Measurements from ENCODE around the gene SNED1. TPM values are rescaled to one million over a fixed set of nuclear protein-coding genes. Genes with fewer than 3 reads are reported as not detected.

Gene SNED1
- total RNA-seq, 2 experiments from 2014 or later, result 1.4 to 1.8 TPM

- Mint-ChIP-seq H3K4me1 (ENCODE audit: low read depth) (peaks cover 4% of the 10 kb centered on the region), H3K27ac (no peak overlapping the region), H3K4me3 (no peak overlapping the region), H3K27me3 (no peaks in the 10 kb centered on the region), H3K36me3 (ENCODE audit: low read depth) (no peaks in the 10 kb centered on the region), H3K9me3 (no peaks in the 10 kb centered on the region)
- no peak for TF ChIP-seq CTCF (IDR thresholded peaks at IDR 0.05)
- DNase-seq (no peak), ATAC-seq (no peak)
- intact Hi-C loops (cut with micrococcal nuclease), result no loop called here
- CTCF ChIA-PET, result no interaction called here
- POLR2A ChIA-PET, result interaction anchor here (0.7 to 1.1 kb wide), 2 partner anchors 150 to 413 kb away, joined by 3 read pairs; no protein-coding TSS in a partner anchor
These were observed 69.9 kb downstream of the SNED1 start for GRCh38 chr2:241068136-241068941.

DNA sequence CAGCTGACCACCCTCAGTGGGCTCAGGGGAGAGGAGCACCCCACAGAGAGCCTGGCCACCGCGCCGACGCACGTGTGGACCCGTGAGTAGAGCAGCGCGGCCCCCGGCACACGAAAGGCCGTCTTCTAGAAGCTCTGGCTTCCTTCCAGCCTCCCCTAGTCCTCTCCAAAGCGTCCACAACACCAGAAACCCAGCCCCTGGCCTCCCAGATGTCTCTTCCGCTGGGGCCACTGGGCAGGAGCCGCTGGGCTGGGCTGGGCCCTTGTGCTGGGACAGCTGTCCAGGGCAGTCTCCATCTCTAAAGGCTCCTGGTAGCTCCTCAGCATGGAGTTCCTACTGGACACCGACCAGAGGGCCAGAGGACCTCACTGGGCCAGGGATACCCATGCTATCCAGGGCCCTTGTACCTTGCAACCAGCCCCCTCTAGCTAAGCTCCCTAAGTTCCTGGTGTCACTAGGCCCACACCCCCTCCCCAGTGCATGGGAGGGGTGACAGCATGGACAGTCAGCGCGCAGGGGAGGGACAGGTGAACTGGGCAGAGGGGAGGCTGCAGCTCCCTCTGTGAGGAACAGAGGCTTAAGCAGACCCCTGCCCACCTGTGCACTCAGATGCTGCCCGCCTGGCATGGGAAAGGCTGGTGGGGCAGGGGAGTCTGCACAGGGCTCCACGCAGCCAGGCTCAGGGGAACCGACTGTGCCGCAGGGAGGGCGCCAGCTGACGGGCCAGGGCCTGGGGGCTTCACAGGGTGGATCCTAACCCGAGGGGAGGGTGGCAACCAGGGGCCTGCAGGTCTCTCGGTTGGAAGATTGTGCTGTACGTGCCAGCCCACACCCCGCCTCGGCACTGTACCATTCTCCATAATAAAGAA is 70.8 kb downstream of the SNED1 start:
- ATAC-seq, result no peak
- no peaks in the 10 kb centered on the region for H3K27me3 Mint-ChIP-seq
- H3K27ac Mint-ChIP-seq, result no peak overlapping the region
- no peaks in the 10 kb centered on the region for H3K36me3 Mint-ChIP-seq (ENCODE audit: low read depth)
- no peak for TF ChIP-seq CTCF (IDR thresholded peaks at IDR 0.05)
- ChIA-PET POLR2A (interaction anchor here (1.1 kb wide), 1 partner anchor 414 kb away, joined by 3 read pairs; no protein-coding TSS in a partner anchor), CTCF (no interaction called here)
- intact Hi-C loops (cut with micrococcal nuclease), result no loop called here
- no peaks in the 10 kb centered on the region for H3K9me3 Mint-ChIP-seq
- H3K4me1 Mint-ChIP-seq (ENCODE audit: low read depth), result peaks cover 2% of the 10 kb centered on the region
- DNase-seq, result no peak
- H3K4me3 Mint-ChIP-seq, result no peak overlapping the region

- DNase-seq (no peak), ATAC-seq (no peak)
- no peaks in the 10 kb centered on the region for H3K27me3 Mint-ChIP-seq
- no peaks in the 10 kb centered on the region for H3K4me1 Mint-ChIP-seq (ENCODE audit: low read depth)
- intact Hi-C loops (cut with micrococcal nuclease), result loop anchor here (5.0 kb wide), 1 partner anchor 208 kb away; no protein-coding TSS in a partner anchor
- H3K36me3 Mint-ChIP-seq (ENCODE audit: low read depth), result no peaks in the 10 kb centered on the region
- TF ChIP-seq CTCF (IDR thresholded peaks at IDR 0.05), result no peak
- POLR2A ChIA-PET, result no interaction called here
- no peak overlapping the region for H3K27ac Mint-ChIP-seq
- H3K9me3 Mint-ChIP-seq, result no peaks in the 10 kb centered on the region
- CTCF ChIA-PET, result no interaction called here
- H3K4me3 Mint-ChIP-seq, result no peak overlapping the region
These were observed 71.4 kb downstream of the SNED1 start for GRCh38 chr2:241069821-241070281.

- ChIA-PET CTCF (no interaction called here), POLR2A (no interaction called here)
- TF ChIP-seq CTCF (IDR thresholded peaks at IDR 0.05), result no peak
- ATAC-seq (no peak), DNase-seq (no peak)
- no peak overlapping the region for H3K27ac Mint-ChIP-seq
- H3K27me3 Mint-ChIP-seq, result no peaks in the 10 kb centered on the region
- no peaks in the 10 kb centered on the region for H3K9me3 Mint-ChIP-seq
- H3K36me3 Mint-ChIP-seq (ENCODE audit: low read depth), result no peaks in the 10 kb centered on the region
- H3K4me1 Mint-ChIP-seq (ENCODE audit: low read depth), result no peaks in the 10 kb centered on the region
- no peak overlapping the region for H3K4me3 Mint-ChIP-seq
- intact Hi-C loops (cut with micrococcal nuclease), result loop anchor here (5.0 kb wide), 1 partner anchor 208 kb away; no protein-coding TSS in a partner anchor
These were observed 71.9 kb downstream of the SNED1 start for GRCh38 chr2:241070361-241070760.

Data from activated CD8-positive, alpha-beta T cell treated with anti-CD3 and anti-CD28 coated beads for 36 hours (primary cell).